ENCODE data around the gene CAMTA1.

DNA sequence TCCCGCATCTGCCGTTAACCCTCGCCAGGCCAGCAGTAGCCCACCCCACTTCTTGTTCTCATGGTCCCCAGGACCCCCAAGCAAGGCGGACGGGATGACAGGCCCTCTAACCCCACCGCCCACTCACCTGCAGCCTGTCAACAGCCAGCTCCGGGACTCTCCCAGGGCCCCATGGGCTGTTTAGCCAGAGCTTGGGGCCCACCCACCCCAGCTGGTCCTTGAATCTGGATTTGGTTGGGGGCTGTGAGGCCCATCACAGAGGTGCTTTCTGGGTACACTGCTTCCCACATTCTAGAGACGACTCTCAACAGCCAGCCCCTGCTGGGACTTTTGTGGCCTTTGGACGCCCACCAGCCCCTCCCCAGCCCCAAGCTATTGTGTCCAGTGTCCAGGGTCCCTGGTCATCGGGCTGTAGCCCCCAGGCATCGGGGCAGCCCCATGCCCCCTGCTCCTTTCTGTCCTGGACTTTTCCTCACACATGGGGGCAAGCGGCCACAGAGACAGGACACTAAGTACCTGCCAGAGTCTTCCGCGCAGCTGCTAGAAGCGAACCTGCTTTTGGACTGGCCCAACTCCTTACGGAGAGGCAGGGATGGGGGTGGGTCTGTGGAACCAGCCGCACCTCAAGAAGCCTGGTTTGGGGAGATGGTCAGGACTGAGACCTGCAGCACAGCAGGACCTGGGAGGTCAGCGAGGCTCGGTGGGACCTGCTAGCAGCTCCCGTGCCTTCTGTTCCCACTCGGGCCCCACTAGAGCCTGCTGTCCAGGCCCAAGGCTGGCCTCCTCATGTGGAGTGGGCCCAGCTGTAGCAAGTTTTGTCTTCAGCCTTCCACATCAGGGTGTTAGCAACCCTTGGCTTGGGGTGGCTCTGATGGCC is 777.7 kb downstream of the CAMTA1 start:
- TF ChIP-seq CTCF (IDR thresholded peaks at IDR 0.05; ENCODE audit: poor library complexity, severe bottlenecking) (no peak), TAF1 (IDR thresholded peaks at IDR 0.05; ENCODE audit: low read depth) (no peak), EP300 (conservative IDR thresholded peaks at IDR 0.05; ENCODE audit: poor library complexity, severe bottlenecking) (no peak), MXI1 (conservative IDR thresholded peaks at IDR 0.05; ENCODE audit: poor library complexity, severe bottlenecking) (no peak), POLR2AphosphoS5 (IDR thresholded peaks at IDR 0.05) (no peak), EZH2 (IDR thresholded peaks at IDR 0.05; ENCODE audit: borderline replicate concordance, insufficient read depth, low read length, poor library complexity, severe bottlenecking) (no peak)

All from neural cell (in vitro differentiated cells).